ENCODE measurements around the gene C3orf18. TPM values are rescaled to one million over a fixed set of nuclear protein-coding genes. Genes with fewer than 3 reads are reported as not detected.
A peak's percentile ranks its signal among the peaks of the same experiment; 100 is the strongest.

Gene C3orf18
- total RNA-seq, 1 experiment from 2014 or later = 3.5 TPM

- no peak for DNase-seq (ENCODE audit: extremely low read depth, low read depth)
Measured at GRCh38 chr3:50604110-50604621, 36.6 kb upstream of the C3orf18 start.

GRCh38 chr3:50603261-50604109 lies 35.9 kb upstream of the C3orf18 start:
- no peak for DNase-seq (ENCODE audit: extremely low read depth, low read depth)

- no peak for DNase-seq (ENCODE audit: extremely low read depth, low read depth)
Measured at GRCh38 chr3:50602595-50603191, 35.1 kb upstream of the C3orf18 start.

- DNase-seq (ENCODE audit: extremely low read depth, low read depth) = peak; percentile 57
Measured at GRCh38 chr3:50600841-50601591, 33.5 kb upstream of the C3orf18 start.

GRCh38 chr3:50600141-50600753 lies 32.7 kb upstream of the C3orf18 start:
- DNase-seq (ENCODE audit: extremely low read depth, low read depth) = no peak

- no peak for DNase-seq (ENCODE audit: extremely low read depth, low read depth)
Measured at GRCh38 chr3:50599716-50600118, 32.2 kb upstream of the C3orf18 start.

- no peak for DNase-seq (ENCODE audit: extremely low read depth, low read depth)
Measured at GRCh38 chr3:50599115-50599715, 31.7 kb upstream of the C3orf18 start.

GRCh38 chr3:50594253-50594785 lies 26.8 kb upstream of the C3orf18 start:
- no peak for DNase-seq (ENCODE audit: extremely low read depth, low read depth)

- no peak for DNase-seq (ENCODE audit: extremely low read depth, low read depth)
Measured at GRCh38 chr3:50592568-50592967, 25.0 kb upstream of the C3orf18 start.

- no peak for DNase-seq (ENCODE audit: extremely low read depth, low read depth)
Measured at GRCh38 chr3:50591196-50591741, 23.7 kb upstream of the C3orf18 start.

GRCh38 chr3:50588759-50589433 lies 21.3 kb upstream of the C3orf18 start:
- DNase-seq (ENCODE audit: extremely low read depth, low read depth) = no peak

GRCh38 chr3:50587806-50588758 lies 20.5 kb upstream of the C3orf18 start:
- DNase-seq (ENCODE audit: extremely low read depth, low read depth) = no peak

GRCh38 chr3:50587373-50587772 lies 19.8 kb upstream of the C3orf18 start:
- DNase-seq (ENCODE audit: extremely low read depth, low read depth) = no peak

- DNase-seq (ENCODE audit: extremely low read depth, low read depth) = no peak
Measured at GRCh38 chr3:50586763-50587070, 19.2 kb upstream of the C3orf18 start.

- no peak for DNase-seq (ENCODE audit: extremely low read depth, low read depth)
Measured at GRCh38 chr3:50585919-50586762, 18.6 kb upstream of the C3orf18 start.

- DNase-seq (ENCODE audit: extremely low read depth, low read depth) = no peak
Measured at GRCh38 chr3:50584391-50584790, 16.8 kb upstream of the C3orf18 start.

- DNase-seq (ENCODE audit: extremely low read depth, low read depth) = no peak
Measured at GRCh38 chr3:50583897-50584296, 16.4 kb upstream of the C3orf18 start.
